H1 (cell line): ENCODE data around the gene NRN1L. TPM values are rescaled to one million over a fixed set of nuclear protein-coding genes. Genes with fewer than 3 reads are reported as not detected.

ENCODE experiments used
- CTCF ChIA-PET: fragments of 300-600 bp; sonication (Branson Sonifier 250); formaldehyde crosslinking; loops from one replicate; lab custom pipeline; 2021; ENCODE audit not compliant: partially characterized antibody; lab: Charles Lee
- POLR2A ChIA-PET: fragments of 300-600 bp; sonication (Branson Sonifier 250); formaldehyde crosslinking; loops from one replicate; lab custom pipeline; 2021; ENCODE audit warnings: inconsistent platforms; ENCODE audit not compliant: partially characterized antibody; lab: Charles Lee
- DNase-seq, 2 experiments: peaks; one replicate each; pipeline versions ENCODE4 v3.0.0 to v3.0.0-alpha.2; 2010 to 2022; ENCODE audit warnings: low spot score in 2 of 2, low read depth in 1 of 2, mixed read lengths in 1 of 2
- FAIRE-seq: peaks from 2 replicates; lab custom pipeline; 2011; peaks lifted over from hg19 to GRCh38; lab: Jason Lieb, UNC
- H2AFZ ChIP-seq: 2 replicates; pipeline ENCODE4 v1.8.1; 2012; ENCODE audit warnings: low read length, inconsistent platforms
- H2AK5ac ChIP-seq: 2 replicates; pipeline ENCODE4 v1.6.1; 2013; ENCODE audit warnings: low read depth, low read length
- H2BK120ac ChIP-seq: replicated peaks from 2 replicates; pipeline ENCODE3; 2013; ENCODE audit warnings: low read depth, low read length, inconsistent platforms
- H2BK12ac ChIP-seq: 2 replicates; pipeline ENCODE4 v1.6.1; 2013; ENCODE audit warnings: low read depth, low read length
- H2BK15ac ChIP-seq: 2 replicates; pipeline ENCODE4 v1.6.1; 2013; ENCODE audit warnings: low read length
- H2BK20ac ChIP-seq: 2 replicates; pipeline ENCODE4 v1.6.1; 2013; ENCODE audit warnings: low read length
- H2BK5ac ChIP-seq: 2 replicates; pipeline ENCODE4 v1.6.1; 2013; ENCODE audit warnings: low read depth, low read length
- H3K14ac ChIP-seq: 2 replicates; pipeline ENCODE4 v1.6.1; 2013; ENCODE audit warnings: inconsistent platforms; ENCODE audit not compliant: insufficient read length
- H3K18ac ChIP-seq: 2 replicates; pipeline ENCODE4 v1.6.1; 2013; ENCODE audit warnings: low read length; ENCODE audit errors: extremely low read depth
- H3K23ac ChIP-seq: 2 replicates; pipeline ENCODE4 v1.6.1; 2013; ENCODE audit warnings: inconsistent platforms; ENCODE audit not compliant: insufficient read length
- H3K23me2 ChIP-seq: 2 replicates; pipeline ENCODE4 v1.6.1; 2013; ENCODE audit warnings: low read depth, low read length
- H3K27ac ChIP-seq: 2 replicates; pipeline ENCODE4 v1.6.1; 2011; ENCODE audit warnings: low read depth, low read length, inconsistent platforms
- H3K27me3 ChIP-seq, 4 experiments: replicated peaks in 1 of 4; 1 replicate in 1 of 4; 2 replicates in 3 of 4; pipeline versions ENCODE4 v1.6.1 to v1.8.1; 2011 to 2013; ENCODE audit warnings: low read length in 3 of 4, mild to moderate bottlenecking in 3 of 4, inconsistent platforms in 2 of 4, mixed read lengths in 2 of 4, moderate library complexity in 1 of 4; ENCODE audit not compliant: control insufficient read depth in 3 of 4, insufficient read depth in 3 of 4; ENCODE audit errors: extremely low read depth in 1 of 4
- H3K36me3 ChIP-seq, 4 experiments: 2 replicates each; pipeline versions ENCODE4 v1.6.1 to v1.8.1; 2011 to 2013; ENCODE audit warnings: mild to moderate bottlenecking in 4 of 4, low read length in 3 of 4, moderate library complexity in 2 of 4, control low read depth in 1 of 4, inconsistent platforms in 1 of 4; ENCODE audit not compliant: insufficient read depth in 4 of 4, control insufficient read depth in 2 of 4
- H3K4ac ChIP-seq: replicated peaks from 2 replicates; pipeline ENCODE3; 2013; ENCODE audit warnings: low read length, low read depth, mixed read lengths, inconsistent platforms; ENCODE audit not compliant: insufficient read length
- H3K4me1 ChIP-seq, 4 experiments: replicated peaks in 1 of 4; 1 replicate in 1 of 4; 2 replicates in 3 of 4; pipeline versions ENCODE4 v1.6.1 to v1.8.1; 2011 to 2013; ENCODE audit warnings: low read length in 3 of 4, inconsistent platforms in 2 of 4, mixed read lengths in 1 of 4; ENCODE audit not compliant: insufficient read depth in 4 of 4, control insufficient read depth in 3 of 4
- H3K4me2 ChIP-seq, 2 experiments: 2 replicates each; pipeline versions ENCODE4 v1.6.1 to v1.8.1; 2011 to 2013; ENCODE audit warnings: low read depth in 2 of 2, low read length in 2 of 2, control low read depth in 1 of 2, inconsistent platforms in 1 of 2, mild to moderate bottlenecking in 1 of 2; ENCODE audit not compliant: insufficient read depth in 1 of 2
- H3K4me3 ChIP-seq, 4 experiments: fragments of 200-600, 300-600 bp in 1 of 4; sonication (generic), shearing (Covaris generic), sonication (Bioruptor Twin) in 1 of 4; 2 replicates each; pipeline versions ENCODE4 v1.5.1 to v1.8.1; 2011 to 2016; ENCODE audit warnings: low read length in 4 of 4, low read depth in 3 of 4, control low read depth in 2 of 4, inconsistent platforms in 2 of 4, mild to moderate bottlenecking in 2 of 4, mixed read lengths in 1 of 4, moderate library complexity in 1 of 4; ENCODE audit not compliant: insufficient read depth in 2 of 4; ENCODE audit errors: extremely low read depth in 1 of 4
- H3K56ac ChIP-seq: replicated peaks from 2 replicates; pipeline ENCODE3; 2013; ENCODE audit warnings: low read depth, mild to moderate bottlenecking, mixed read lengths, low read length, inconsistent platforms; ENCODE audit not compliant: insufficient read length
- H3K79me1 ChIP-seq: 2 replicates; pipeline ENCODE4 v1.6.1; 2013; ENCODE audit warnings: low read depth, low read length, control low read depth
- H3K79me2 ChIP-seq, 2 experiments: 2 replicates each; pipeline versions ENCODE4 v1.6.1 to v1.8.1; 2012 to 2013; ENCODE audit warnings: low read length in 2 of 2, mild to moderate bottlenecking in 2 of 2, inconsistent platforms in 1 of 2; ENCODE audit not compliant: insufficient read depth in 2 of 2, control insufficient read depth in 1 of 2
- H3K9ac ChIP-seq, 4 experiments: replicated peaks in 1 of 4; 1 replicate in 1 of 4; 2 replicates in 3 of 4; pipeline versions ENCODE4 v1.6.1 to v1.8.1; 2011 to 2013; ENCODE audit warnings: low read depth in 3 of 4, low read length in 3 of 4, control low read depth in 2 of 4, mild to moderate bottlenecking in 2 of 4, moderate library complexity in 2 of 4, inconsistent platforms in 1 of 4; ENCODE audit errors: extremely low read depth in 1 of 4
- H3K9me3 ChIP-seq, 2 experiments: 2 replicates each; pipeline versions ENCODE4 v1.6.1 to v1.8.1; 2012 to 2013; ENCODE audit warnings: mild to moderate bottlenecking in 2 of 2, moderate library complexity in 2 of 2, control low read depth in 1 of 2, inconsistent platforms in 1 of 2, low read depth in 1 of 2, low read length in 1 of 2, mixed read lengths in 1 of 2; ENCODE audit not compliant: insufficient read depth in 2 of 2
- H4K20me1 ChIP-seq, 2 experiments: replicated peaks in 1 of 2; 2 replicates each; pipeline versions ENCODE3 to v1.8.1; 2011 to 2013; ENCODE audit warnings: inconsistent platforms in 2 of 2, low read length in 2 of 2, mild to moderate bottlenecking in 1 of 2; ENCODE audit not compliant: insufficient read depth in 2 of 2, control insufficient read depth in 1 of 2
- H4K5ac ChIP-seq: 2 replicates; pipeline ENCODE4 v1.6.1; 2013; ENCODE audit warnings: low read length, low read depth, mixed read lengths, inconsistent platforms; ENCODE audit not compliant: insufficient read length
- H4K8ac ChIP-seq: 2 replicates; pipeline ENCODE4 v1.8.0; 2013; ENCODE audit warnings: mild to moderate bottlenecking, moderate library complexity, low read length, inconsistent platforms; ENCODE audit not compliant: insufficient read depth; ENCODE audit errors: extremely low read depth
- H4K91ac ChIP-seq: replicated peaks from 2 replicates; pipeline ENCODE3; 2013; ENCODE audit warnings: low read length, mixed read lengths, inconsistent platforms; ENCODE audit not compliant: insufficient read length
- ATF3 ChIP-seq: IDR thresholded peaks from 2 replicates; pipeline ENCODE4 v1.6.1; 2011; ENCODE audit warnings: low read depth, mild to moderate bottlenecking, low read length; ENCODE audit not compliant: insufficient read depth
- PHF8 ChIP-seq: fragments of 200-600 bp; sonication (generic); conservative IDR thresholded peaks from 2 replicates; pipeline ENCODE4 v1.7.1; 2012; ENCODE audit warnings: low read depth, mild to moderate bottlenecking, inconsistent platforms, low read length, moderate library complexity
- RNF2 ChIP-seq: fragments of 200-900, 300-1000 bp; sonication (generic); IDR thresholded peaks from 2 replicates; pipeline ENCODE4 v1.7.1; 2016; ENCODE audit warnings: borderline replicate concordance, low read depth, mild to moderate bottlenecking, antibody characterized with exemption, low read length; ENCODE audit not compliant: poor library complexity, severe bottlenecking; ENCODE audit errors: missing control alignments
- WGBS, 2 experiments: shearing (Covaris generic) in 1 of 2; methylation state at CpG; one replicate each; pipeline versions ENCODE4 v1.1.6 to v1.1.7; 2013 to 2015; ENCODE audit warnings: low lambda C conversion rate in 2 of 2, mixed read lengths in 2 of 2, inconsistent platforms in 1 of 2, low coverage in 1 of 2, missing lambda C conversion rate in 1 of 2; ENCODE audit not compliant: insufficient replicate concordance in 2 of 2, insufficient coverage in 1 of 2, insufficient read length in 1 of 2; ENCODE audit errors: extremely low coverage in 1 of 2, missing lambda C conversion rate in 1 of 2; 5-methylcytosine and 5-hydroxymethylcytosine counted together
- polyA plus RNA-seq, 7 experiments: library from polyadenylated mRNA; depleted of rRNA in 3 of 7; stranded (reverse) in 5 of 7; unstranded in 2 of 7; fragments of >200 nt in 5 of 7; fragments of 200-250 nt in 2 of 7; gene quantifications; 1 replicate in 5 of 7; 2 replicates in 1 of 7; 4 replicates in 1 of 7; pipeline versions ENCODE4 v1.2.1 to v1.2.3, GENCODE V29; 2011 to 2013; ENCODE audit warnings: missing spikeins in 2 of 7, mixed read lengths in 2 of 7
- total RNA-seq: library from RNA; stranded (reverse); fragmentation: NEBNext Ultra II Directional; extraction: Animal tissue kit (Norgen Biotek cat#: 25700); gene quantifications from 2 replicates; pipeline ENCODE4 v1.2.1, GENCODE V29; 2021

NRN1L gene
- total and polyA plus RNA-seq, 2 of the 8 experiments (the other 6 are each of a cell fraction or from before 2014, with no cell fraction given) = 4.1 to 35.2 TPM

- ChIA-PET CTCF (interaction anchor here (0.7 to 27.1 kb wide), 16 partner anchors 9 to 413 kb away, joined by 3 to 623 read pairs (median 4); partner anchors contain the start of genes EDC4, LCAT, NRN1L and PSKH1), POLR2A (interaction anchor here (0.6 to 4.2 kb wide), 13 partner anchors 8 to 287 kb away, joined by 3 to 47 read pairs (median 4); partner anchors contain the start of genes EDC4, NRN1L, PSKH1 and RANBP10)
- Histone ChIP-seq H3K79me2 (0 out of 4 replicates have a peak, but pooled peaks cover 0 to 3% of the 10 kb centered on the region in 2 experiments), H3K4me2 (peak overlapping the region in 1 of 2 experiments; percentile 96; a peak in 1 of 4 replicates), H3K4ac (no peak overlapping the region), H4K8ac (no peak overlapping the region), H2AFZ (no peak overlapping the region), H4K91ac (no peak overlapping the region), H3K9ac (no peak overlapping the region), H3K36me3 (no peaks in the 10 kb centered on the region), H3K79me1 (peaks cover 4% of the 10 kb centered on the region; the same call in 1 of the 2 replicates), H3K23me2 (peaks cover 18% of the 10 kb centered on the region), H3K14ac (no peak overlapping the region), H4K5ac (no peak overlapping the region), H2BK20ac (no peak overlapping the region), H3K4me3 (no peak overlapping the region), H3K27me3 (no peaks in the 10 kb centered on the region), H2AK5ac (no peak overlapping the region), H3K27ac (no peak overlapping the region), H2BK12ac (no peak overlapping the region), H2BK5ac (no peak overlapping the region), H2BK15ac (no peak overlapping the region), H2BK120ac (no peak overlapping the region), H3K23ac (no peak overlapping the region), H3K18ac (no peak overlapping the region), H3K56ac (no peak overlapping the region), H4K20me1 (peaks cover 1 to 14% of the 10 kb centered on the region in 2 experiments), H3K9me3 (no peaks in the 10 kb centered on the region), H3K4me1 (peaks cover 0 to 15% (median 8%) of the 10 kb centered on the region in 4 experiments; a peak in 5 of 7 replicates)
- no peak for DNase-seq
- whole genome bisulfite sequencing, 2 experiments = 90% methylated on average over 7 of the region's 7 CpGs; no CpG with 5 or more reads in 1 of the 2 experiments
- FAIRE-seq = no peak
- TF ChIP-seq ATF3 (no peak), PHF8 (no peak), RNF2 (no peak)
These were observed 49.1 kb downstream of the NRN1L start for GRCh38 chr16:67933805-67934204.
